HG03108 (cell line): ENCODE data around the gene RHOG.

Experiments
- ATAC-seq: cut with Tn5 transposase; IDR thresholded peaks from one replicate; pipeline ENCODE4 v1.9.1; 2021; ENCODE audit warnings: moderate library complexity; ENCODE audit not compliant: unreplicated experiment

The RHOG gene

DNA sequence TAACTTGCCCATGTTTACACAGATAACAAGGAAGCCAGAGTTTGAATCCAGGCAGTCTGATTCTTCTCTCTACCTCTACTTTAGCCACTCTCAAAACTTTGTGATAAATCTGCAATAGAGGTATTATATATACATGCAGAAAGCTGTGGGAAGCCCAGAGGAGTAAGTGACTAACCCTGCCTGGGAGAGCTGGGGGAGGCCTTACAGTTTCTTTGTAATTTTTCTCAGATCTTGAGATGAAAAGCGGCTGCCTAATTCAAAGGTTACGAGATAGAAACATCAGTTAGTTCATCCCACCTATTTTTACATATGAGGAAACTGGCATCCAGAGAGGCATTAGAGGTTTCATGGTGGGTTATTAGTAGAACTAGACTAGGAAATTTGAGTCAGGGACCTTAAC is 19.6 kb upstream of the RHOG start:
- ATAC-seq, result no peak

DNA sequence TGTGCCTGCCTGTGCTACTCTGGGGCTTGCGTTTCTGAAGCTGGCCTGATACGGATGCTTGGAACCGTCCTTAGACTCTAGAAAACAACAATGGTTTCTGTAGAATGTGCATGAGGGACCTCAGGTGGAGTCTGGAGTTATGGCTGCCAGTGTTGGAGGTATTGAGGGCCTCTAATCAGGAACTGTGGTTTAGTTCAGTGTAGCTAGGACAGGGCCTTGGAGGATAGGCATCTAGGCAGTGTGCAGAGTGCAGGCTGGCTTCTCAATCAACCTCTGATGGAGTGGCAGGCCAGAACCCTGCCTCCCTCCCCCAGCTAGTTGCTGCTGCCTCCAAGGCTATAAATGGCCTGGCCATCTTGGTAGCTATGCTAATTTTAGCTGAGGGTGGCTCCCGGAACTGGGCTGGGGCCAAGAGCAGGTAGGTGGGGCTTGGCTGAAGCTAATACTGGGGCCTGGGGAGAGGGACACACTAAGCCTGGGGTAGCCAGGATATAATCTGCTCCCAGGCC is 18.7 kb upstream of the RHOG start:
- ATAC-seq, result peak; percentile 33

DNA sequence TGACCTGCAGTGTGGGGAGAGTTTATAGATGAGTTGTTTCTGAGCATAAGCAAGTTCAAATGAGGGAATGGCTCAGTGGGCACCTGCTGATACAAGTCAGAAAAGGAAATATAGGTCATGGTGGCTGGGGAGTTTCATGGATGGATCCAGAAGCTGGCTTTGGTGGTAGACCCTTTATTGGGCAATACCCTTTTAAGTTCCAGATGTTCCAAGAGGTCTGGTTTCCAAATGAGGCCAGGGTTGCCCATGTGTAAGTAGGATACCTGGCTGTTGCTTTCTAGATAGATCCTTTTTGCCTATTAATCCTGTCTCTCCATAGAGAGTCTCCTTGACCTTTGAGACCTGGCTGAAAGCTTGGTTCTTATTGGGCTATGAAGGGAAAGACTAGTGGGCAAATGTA is 16.9 kb upstream of the RHOG start:
- no peak for ATAC-seq

DNA sequence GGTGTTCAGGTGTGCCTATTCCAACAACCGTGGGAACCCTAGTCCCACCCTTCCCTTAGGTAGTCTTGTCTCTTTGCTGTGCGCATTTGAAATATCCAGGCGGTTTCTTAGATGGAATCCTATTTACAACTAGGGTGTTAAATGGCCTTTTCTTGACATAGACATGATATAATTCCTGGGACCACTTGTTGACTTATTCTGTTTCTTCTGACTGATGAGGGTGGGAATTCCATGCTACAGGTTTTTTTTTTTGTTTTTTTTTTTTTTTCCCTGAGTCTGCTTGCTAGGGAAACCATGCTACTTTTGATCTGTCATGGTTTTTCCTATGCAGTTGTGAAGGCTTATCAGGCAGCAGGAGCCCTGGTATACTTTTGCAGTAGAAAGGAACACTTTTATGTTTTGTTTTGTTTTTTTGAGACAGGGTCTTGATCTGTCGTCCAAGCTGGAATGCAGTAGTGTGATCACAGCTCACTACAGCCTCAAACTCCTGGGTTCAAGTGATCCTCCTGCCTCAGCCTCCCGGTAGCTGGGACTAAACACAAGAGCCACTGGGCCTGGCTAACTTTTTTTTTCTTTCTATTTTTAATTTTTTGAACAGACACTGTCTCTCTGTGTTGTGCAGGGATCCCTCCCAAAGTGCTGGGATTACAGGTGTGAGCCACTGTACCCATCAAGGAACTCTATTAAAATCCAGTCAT is 16.2 kb upstream of the RHOG start:
- ATAC-seq, result no peak

DNA sequence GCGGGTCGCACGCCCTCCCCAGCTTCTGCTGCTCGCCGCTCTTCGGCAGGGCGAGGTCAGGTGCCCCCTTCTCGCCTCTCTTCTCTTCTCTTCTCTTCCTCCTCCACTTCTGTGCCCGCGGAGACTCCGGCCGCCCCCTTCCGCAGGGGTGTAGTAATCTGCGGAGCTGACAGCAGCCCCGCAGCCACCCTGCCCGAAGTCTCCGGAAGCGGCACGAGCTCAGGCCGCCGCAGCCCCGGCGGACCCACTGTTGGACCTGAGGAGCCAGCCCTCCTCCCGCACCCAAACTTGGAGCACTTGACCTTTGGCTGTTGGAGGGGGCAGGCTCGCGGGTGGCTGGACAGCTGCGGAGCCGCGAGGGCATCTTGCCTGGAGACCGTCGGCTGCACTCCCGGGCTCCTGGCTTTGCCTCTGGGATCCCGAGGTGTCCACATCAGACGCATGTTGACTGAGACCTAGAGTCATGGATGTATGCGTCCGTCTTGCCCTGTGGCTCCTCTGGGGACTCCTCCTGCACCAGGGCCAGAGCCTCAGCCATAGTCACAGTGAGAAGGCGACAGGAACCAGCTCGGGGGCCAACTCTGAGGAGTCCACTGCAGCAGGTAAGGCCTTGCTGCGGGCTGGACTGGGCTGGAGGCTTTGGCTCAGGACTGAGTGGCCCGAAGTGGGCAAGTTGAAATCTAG is 15.2 kb upstream of the RHOG start:
- peak; percentile 15 for ATAC-seq

DNA sequence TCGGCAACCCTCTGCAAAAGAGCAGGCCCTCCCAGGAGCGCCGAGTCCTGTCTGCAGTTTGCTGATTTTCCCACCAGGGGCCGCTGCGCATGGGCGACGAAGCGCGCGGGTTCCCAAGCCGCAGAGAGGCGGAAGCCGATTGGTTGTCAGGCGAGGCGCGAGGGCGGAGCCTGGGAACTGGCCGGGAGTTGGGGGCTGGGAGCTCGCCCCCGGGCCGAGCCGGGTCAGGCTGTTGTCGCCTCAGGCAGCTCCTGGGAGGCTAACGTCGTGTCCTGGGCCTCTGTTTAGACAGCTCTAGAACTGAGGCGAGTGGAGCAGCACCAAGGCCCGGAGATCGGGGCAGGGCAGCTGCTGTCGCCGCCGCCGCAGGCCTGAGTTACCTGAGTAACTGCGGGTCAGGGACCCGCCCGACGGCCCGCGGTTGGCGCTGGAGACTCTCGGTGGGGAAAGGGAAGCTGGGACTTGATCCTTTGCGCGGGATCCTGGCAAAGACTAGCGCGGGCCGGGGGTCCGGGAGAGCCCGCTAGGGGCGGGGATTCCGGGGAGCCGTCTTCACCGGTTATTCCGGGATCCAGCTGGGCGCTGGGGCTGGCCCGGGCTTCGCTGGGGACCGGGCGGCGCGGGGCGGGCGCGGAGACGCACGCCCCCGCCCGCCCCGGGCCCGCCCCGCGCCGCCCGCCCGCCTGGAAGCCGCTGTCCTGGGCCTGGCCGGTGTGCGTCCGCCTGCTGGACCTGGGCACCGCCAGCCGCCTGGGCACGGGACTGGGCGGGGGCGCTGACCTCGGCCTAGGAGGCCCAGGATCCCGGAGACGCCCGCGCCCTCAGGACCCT is 14.4 kb upstream of the RHOG start, which contains the start of gene STIM1:
Gene STIM1 (plus strand): TSS at position 688 of the 831 bp plus-strand sequence. CDS start 607 bp downstream, outside the sequence.
- peak; percentile 38 for ATAC-seq

DNA sequence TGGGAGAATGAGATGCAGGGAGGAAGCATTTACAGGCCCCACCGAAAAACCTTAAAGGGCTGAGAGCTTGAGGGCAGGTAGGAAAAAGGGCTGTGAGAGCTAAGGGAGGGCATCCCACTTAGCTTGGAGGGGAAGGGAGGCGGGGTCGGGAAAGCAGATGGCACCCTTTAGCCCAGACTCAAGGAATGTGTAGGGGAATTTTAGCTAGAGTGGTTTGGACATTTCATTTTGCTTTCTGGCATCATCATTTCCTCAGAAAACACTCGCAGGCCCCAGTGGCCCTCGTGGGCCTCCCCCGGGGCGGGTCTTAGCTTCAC is 13.9 kb upstream of the RHOG start:
- ATAC-seq, result no peak

DNA sequence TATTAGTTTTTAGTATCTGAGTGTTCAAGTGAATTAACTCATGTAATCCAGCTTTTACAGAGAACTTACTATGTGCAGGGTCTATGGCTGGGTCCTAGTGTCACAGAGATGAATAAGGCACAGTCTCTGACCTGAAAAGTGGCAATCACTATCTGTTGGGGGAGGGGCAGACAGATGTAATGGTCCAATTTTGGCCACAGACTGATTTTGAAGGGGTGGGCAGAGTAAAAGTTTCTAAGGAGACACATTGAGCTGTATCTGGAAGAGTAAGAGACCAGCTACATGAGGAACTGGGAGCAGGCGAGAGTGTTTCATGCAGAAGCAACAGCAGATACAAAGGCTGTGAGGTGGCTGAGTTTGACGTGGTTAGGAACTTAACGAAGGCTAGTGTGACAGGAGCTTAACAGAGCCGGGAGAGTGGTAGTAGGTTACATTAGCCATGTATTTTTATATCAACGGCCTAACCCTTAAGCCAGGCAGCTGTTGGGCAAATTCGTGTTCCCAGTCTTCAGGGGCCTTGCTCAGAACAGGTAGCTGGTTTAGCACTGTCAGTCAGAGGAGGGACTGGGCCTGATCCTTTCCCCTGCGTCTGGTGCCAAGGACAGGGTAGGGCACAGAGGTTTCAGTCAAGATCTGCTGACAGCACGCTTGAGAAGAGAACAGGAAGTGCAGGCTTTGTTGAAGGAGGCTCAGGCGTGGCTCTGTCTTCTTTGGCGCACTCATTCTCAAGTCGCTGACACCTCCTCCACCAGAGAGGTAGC is 13.3 kb upstream of the RHOG start:
- ATAC-seq, result peak; percentile 37

DNA sequence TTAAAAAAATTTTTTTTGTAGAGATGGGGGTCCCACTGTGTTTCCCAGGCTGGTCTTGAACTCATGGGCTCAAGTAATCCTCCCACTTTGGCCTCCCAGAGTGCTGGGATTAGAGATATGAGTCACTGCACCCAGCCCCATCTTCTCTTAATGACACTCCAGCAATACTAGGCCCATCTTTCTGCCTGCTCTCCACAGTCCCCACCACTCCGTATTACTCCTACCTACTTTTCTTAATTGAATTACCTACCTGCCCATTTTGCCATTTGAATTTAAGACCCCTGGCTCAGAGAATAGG is 12.7 kb upstream of the RHOG start:
- no peak for ATAC-seq

DNA sequence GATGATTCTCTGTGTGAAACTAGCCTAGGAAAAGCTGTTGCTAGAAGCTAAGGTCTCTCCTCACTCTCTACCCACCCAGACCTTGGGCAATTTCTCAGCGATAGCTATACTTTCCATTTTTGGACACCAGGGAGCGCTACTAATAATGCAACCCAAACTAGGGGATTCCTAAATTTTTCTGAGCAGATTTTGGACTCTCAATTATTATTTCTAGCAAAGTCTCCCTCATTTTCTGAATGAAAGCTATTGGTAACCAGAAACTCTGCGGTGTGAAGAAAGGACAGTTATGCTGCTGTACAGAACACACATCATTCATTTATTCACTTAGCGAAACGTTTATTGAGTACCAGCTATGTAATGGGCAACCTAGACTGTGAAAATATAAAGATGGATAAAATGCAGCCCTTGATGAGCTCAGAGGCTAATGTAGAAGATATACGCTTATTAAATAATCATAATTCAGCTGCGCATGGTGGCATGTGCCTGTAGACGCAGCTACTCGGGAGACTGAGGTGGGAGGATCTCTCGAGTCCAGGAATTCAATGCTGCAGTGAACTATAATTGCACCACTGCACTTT is 8.6 kb upstream of the RHOG start:
- ATAC-seq, result peak; percentile 45

DNA sequence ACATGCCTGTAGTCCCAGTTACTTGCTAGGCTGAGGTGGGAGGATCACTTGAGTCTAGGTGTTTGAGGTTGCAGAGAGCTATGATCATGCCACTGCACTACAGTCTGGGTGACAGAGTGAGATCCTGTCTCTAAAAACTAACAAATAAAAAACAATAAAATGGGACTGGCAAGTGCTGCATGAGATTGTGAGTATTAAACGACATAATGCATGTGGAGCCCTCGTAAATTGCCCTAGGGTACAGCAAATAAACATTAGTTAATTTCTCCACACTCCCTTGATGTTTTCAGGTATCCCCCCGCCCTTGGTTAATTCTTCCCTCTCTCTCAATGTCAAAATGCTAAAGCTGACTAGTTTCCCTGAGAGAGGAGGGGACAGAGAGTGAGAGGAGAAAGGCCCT is 4.9 kb upstream of the RHOG start:
- ATAC-seq, result no peak

DNA sequence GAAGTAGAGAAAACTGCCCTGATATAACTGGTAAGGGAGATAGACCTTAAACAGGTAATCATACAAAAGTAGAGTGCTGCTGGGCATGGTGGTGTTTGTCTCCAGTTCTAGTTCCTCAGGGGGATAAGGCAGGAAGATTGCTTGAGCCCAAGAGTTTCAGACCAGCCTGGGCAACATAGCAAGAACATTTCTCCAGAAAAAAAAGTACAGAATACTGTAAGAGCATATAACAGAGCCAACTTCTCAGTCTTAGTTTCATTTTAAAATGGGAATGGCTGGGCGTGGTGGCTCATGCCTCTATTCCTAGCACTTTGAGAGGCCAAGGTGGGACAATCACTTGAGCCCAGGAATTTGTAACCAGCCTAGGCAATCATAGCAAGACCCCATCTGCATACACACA is 4.5 kb upstream of the RHOG start:
- no peak for ATAC-seq

DNA sequence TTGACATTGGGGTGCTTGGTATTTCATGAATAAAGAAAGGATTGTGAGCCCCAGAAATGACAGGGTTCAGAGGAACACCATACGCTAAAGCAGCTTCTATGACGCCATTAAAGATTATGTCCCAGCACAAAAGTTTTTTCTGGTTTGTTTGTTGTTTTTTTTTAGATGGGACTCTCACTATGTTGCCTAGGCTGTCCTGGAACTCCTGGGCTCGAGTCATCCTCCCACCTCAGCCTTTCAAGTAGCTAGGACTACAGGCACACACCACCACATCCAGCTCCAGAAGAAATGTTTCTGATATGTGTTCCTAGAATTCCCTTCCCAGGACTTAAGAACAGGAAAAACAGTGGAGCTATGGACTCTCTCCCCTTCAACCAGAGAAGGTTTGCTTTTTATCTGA is 2.6 kb upstream of the RHOG start:
- no peak for ATAC-seq

DNA sequence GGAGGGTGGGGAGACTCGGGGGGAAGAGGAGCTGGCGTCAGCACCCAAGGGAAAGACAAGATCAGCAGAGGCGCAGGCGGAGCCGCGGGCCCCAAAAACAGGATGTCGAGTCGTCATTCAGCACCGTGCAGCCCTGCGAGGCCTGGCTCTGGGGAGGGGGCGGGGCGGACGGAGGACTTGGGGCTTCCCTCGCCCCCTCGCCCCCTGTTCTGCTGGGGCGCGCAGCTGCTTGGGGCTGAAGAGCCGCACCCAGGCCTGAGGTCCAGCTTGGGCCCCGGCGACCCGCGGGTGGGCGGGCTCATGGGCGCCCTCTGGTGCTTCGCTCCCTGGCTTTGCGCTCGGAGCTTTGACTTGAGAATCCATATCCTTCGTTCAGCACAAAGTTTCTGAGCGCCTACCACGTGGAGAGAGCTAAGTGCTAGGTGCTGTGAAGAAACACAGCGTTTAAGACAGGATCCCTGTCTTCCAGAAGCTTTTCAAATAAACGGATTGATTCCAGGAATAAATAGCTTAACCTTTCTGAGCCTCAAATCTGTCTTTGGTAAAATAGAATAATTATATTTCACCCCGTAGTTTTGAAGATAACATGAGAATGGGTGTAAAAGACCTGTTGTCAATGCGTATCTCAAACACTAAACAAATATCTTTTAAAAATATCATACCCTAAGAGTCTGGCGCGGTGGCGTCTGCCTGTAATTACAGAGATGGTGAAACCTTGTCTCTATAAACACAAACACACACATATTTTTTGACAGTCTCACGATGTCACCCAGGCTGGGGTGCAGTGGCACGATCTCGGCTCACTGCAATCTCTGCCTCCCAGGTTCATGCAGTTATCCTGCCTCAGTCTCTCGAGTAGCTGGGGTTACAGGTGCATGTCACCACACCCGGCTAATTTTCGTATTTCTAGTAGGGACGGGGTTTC is 929 bp upstream of the RHOG start:
- peak; percentile 43 for ATAC-seq

DNA sequence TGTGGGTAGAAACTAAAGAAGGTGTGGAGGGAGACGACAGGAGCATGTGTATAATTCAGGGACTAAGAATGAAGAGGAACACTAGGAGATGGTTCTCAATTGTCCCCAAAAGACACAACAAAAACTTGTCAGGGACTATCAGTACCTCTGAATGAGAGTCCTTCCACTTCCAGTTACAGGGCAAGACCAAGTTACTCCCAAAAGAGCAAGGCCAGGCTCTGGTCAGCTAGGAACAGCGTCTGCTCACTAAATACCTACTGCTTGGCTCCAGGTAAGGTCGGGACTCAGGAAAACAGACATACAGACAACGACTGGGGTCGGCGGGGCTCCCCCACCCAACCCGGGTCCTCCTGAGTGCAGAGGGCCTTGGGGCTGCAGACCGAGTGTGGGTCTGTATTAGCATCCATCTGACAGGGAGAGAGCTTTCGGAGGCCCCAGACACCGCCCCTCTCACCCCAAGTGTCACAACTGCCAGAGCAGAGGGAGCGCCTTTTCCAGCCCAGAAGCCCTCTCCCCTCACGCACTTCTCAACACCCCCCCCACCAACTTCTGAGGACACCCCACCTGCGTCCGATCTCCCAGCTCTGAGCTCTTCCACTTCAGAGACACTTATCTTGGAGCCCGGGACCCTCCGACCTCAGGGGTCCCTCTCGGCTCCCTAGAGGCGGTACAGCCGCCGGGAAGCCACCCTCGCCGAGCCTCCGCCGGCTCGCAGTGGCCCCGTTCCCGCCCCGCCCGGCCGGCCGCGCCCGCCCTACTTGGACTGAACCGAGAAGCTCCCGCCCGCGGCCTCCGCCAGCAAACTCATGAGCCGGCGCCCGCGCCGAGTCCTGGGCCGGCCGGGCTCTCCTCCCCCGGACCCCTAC is 522 bp downstream of the RHOG start:
- ATAC-seq, result no peak

DNA sequence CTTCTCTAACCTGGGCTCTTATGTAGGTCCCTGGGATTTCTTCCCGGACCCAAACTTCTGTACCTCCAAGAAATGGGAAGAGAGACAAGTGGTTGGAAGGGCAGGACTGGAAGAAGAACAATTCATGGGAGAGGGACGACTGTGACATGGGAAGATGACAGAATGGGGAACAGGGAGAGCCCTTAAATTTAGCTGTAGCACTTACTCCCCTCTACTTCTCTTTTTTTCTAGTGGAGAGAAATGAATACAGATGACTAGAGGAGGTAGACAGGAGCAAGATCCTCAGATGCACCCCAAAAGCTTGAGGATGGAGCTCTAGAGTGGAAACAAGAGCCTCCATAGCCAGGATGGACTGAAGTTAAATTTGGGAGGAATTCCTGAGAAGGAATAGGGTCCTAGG is 2.3 kb downstream of the RHOG start:
- no peak for ATAC-seq

DNA sequence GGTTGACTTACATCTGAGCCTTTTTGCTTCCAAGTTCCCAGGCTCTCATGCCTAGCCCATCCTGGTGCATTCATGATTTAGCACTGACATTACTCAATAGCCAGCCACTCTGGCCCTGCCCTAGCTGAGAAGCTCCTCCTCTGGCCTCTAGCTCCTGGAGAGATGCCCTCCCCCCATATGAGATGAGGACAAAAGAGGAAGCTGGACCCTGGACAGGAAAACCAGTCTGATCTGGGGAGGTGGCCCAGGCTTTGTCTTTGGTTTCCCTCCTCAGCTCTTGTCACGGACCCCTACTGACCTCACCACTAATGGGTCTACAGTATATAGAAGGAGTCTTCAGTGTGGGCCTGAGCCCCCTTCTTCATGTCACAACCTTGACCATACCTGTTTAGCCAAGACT is 3.0 kb downstream of the RHOG start:
- ATAC-seq, result no peak

DNA sequence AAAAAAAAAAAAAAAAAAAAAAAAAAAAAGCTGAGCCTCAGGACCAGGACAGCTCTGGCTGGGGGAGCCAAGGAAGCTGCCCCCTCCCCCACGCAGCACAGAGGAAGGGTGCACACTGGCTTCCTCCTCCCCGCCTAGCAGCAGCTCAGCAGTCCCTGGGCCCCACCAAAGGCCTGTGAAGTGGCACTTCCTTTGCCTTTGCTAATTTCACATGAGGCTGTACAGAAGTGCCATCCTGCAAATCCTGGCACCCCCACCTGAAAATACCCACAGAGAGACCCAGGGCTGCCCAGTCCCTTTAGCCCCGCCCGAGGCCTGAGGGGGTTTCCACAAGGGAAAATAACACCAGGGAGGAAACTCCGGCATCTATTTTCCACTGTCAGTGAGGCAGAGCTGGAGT is 3.9 kb downstream of the RHOG start:
- no peak for ATAC-seq

DNA sequence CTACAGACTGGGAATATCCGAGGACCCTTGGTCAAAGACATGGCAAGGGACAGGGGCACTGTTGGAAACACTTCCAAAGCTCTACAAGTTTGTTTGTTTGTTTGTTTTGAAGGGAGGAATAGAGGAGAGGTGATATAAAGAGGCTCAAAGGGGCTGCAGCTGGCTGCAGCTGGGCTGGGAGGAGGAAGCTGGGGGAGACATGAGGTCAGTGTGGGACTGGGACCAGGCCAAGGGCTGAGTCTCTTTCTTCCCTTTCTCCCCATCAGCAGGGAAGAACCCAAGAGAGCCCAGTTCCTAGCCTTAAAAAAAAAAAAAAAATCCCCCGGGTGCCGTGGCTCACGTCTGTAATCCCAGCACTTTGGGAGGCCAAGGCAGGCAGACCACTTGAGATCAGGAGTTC is 5.0 kb downstream of the RHOG start:
- ATAC-seq, result no peak
